Measurements from ENCODE around the gene ASAP2.

ASAP2 gene

GRCh38 chr2:9360701-9361100, 154.1 kb downstream of the ASAP2 start:
- DNase-seq (ENCODE audit: low read depth in 1 of 2, low spot score in 1 of 2): no peak
- Histone ChIP-seq H3K27ac (replicated peaks) (no peak overlapping the region), H3K27me3 (ENCODE audit: insufficient read depth, poor library complexity, severe bottlenecking) (peaks cover 5% of the 10 kb centered on the region), H3K4me3 (replicated peaks; ENCODE audit: insufficient read depth, low read length) (no peak overlapping the region)
- TF ChIP-seq SPI1 (IDR thresholded peaks at IDR 0.05; ENCODE audit: borderline replicate concordance, low read depth) (no peak), REST (IDR thresholded peaks at IDR 0.05; ENCODE audit: insufficient replicate concordance, low read depth) (no peak)

DNA sequence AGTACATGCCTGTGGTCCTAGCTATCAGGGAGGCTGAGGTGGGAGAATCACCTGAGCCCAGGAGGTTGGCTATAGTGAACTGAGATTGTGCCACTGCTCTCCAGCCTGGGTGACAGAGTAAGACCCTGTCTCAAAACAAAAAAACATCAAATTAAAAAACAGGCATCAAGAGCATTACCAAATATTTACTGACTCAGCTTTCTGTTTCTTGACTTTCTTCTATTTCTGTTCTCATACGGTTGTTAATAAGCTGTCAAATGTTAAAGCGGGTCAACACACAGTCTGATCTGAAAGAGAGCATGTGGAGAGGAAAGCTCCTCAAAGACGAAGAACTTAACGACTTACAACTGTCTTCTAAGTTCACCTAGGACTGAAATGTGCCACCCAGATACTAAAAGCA, 157.8 kb downstream of the ASAP2 start:
- DNase-seq (ENCODE audit: low read depth in 1 of 2, low spot score in 1 of 2): no peak
- TF ChIP-seq, protein P1, sequence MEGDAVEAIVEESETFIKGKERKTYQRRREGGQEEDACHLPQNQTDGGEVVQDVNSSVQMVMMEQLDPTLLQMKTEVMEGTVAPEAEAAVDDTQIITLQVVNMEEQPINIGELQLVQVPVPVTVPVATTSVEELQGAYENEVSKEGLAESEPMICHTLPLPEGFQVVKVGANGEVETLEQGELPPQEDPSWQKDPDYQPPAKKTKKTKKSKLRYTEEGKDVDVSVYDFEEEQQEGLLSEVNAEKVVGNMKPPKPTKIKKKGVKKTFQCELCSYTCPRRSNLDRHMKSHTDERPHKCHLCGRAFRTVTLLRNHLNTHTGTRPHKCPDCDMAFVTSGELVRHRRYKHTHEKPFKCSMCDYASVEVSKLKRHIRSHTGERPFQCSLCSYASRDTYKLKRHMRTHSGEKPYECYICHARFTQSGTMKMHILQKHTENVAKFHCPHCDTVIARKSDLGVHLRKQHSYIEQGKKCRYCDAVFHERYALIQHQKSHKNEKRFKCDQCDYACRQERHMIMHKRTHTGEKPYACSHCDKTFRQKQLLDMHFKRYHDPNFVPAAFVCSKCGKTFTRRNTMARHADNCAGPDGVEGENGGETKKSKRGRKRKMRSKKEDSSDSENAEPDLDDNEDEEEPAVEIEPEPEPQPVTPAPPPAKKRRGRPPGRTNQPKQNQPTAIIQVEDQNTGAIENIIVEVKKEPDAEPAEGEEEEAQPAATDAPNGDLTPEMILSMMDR (IDR thresholded peaks at IDR 0.05; ENCODE audit: insufficient read depth, low read length): no peak
- no peak for TF ChIP-seq POLR2AphosphoS5 (IDR thresholded peaks at IDR 0.05; ENCODE audit: low read depth)
- H3K27me3 ChIP-seq (ENCODE audit: insufficient read depth, poor library complexity, severe bottlenecking): peaks cover 4% of the 10 kb centered on the region
- H3K27ac ChIP-seq (replicated peaks): no peak overlapping the region
- H3K4me3 ChIP-seq (replicated peaks; ENCODE audit: insufficient read depth, low read length): no peak overlapping the region

GRCh38 chr2:9364791-9365497, 158.3 kb downstream of the ASAP2 start:
- Histone ChIP-seq H3K4me3 (replicated peaks; ENCODE audit: insufficient read depth, low read length) (no peak overlapping the region), H3K27ac (replicated peaks) (no peak overlapping the region), H3K27me3 (ENCODE audit: insufficient read depth, poor library complexity, severe bottlenecking) (peaks cover 4% of the 10 kb centered on the region)
- no peak for DNase-seq (ENCODE audit: low read depth in 1 of 2, low spot score in 1 of 2)
- no peak for TF ChIP-seq SPI1 (IDR thresholded peaks at IDR 0.05; ENCODE audit: borderline replicate concordance, low read depth)
- TF ChIP-seq, protein P1 (IDR thresholded peaks at IDR 0.05; ENCODE audit: insufficient read depth, low read length): no peak
- no peak for TF ChIP-seq GABPA (IDR thresholded peaks at IDR 0.05; ENCODE audit: low read depth)
- TF ChIP-seq REST (IDR thresholded peaks at IDR 0.05; ENCODE audit: insufficient replicate concordance, low read depth): no peak

DNA sequence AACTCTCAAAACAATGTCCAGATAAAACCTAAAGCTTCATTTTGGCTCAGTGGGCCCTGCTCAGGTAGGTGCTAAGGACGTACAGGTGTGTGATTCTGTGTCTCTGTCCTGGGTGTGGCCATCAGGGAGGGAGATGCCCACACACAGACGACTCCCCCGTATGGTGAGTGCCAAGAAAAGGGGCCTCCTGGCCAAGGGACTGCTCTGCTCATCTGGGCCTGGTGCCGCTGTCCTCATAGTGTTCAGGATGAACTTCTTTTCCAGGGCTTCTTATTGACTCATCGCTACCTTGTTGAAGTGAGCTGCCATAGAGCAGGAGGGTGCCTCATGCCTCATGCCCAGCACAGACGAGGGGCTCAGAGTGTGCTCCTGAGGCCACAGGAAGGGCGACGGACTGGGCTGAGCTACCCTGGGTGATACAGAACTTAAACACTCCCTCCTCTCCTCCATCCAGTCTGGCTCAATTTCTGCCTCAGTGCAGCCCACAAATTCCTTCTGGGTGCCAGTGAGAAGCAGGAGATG, 158.9 kb downstream of the ASAP2 start:
- no peak for DNase-seq (ENCODE audit: low read depth in 1 of 2, low spot score in 1 of 2)
- TF ChIP-seq POLR2AphosphoS5 (IDR thresholded peaks at IDR 0.05; ENCODE audit: low read depth): no peak
- H3K27me3 ChIP-seq (ENCODE audit: insufficient read depth, poor library complexity, severe bottlenecking): peaks cover 4% of the 10 kb centered on the region
- H3K27ac ChIP-seq (replicated peaks): no peak overlapping the region
- H3K4me3 ChIP-seq (replicated peaks; ENCODE audit: insufficient read depth, low read length): no peak overlapping the region

DNA sequence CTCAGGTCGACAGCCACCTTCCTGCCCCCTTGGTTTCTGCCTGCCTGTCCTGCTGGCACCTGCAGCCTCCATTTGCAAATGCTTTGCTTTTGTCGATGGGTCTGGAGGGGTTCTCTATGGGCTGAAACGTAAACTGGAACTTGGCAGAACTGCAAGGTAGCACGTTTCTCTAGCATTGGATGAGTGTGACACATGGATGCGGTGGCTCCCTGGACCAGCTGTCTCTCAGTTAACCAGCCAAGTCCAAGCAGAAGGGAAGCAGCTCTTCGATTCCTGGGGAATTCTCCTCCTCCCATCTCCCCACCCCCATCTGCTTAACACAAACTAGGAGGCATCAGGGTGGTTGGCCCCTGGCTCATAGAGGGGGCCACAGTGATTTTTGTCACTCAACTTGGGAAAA, 159.4 kb downstream of the ASAP2 start:
- H3K4me3 ChIP-seq (replicated peaks; ENCODE audit: insufficient read depth, low read length): no peak overlapping the region
- no peak for DNase-seq (ENCODE audit: low read depth in 1 of 2, low spot score in 1 of 2)
- TF ChIP-seq GABPA (IDR thresholded peaks at IDR 0.05; ENCODE audit: low read depth) (no peak), POLR2AphosphoS5 (IDR thresholded peaks at IDR 0.05; ENCODE audit: low read depth) (no peak), SPI1 (IDR thresholded peaks at IDR 0.05; ENCODE audit: borderline replicate concordance, low read depth) (no peak), REST (IDR thresholded peaks at IDR 0.05; ENCODE audit: insufficient replicate concordance, low read depth) (no peak)
- TF ChIP-seq, protein P1 (IDR thresholded peaks at IDR 0.05; ENCODE audit: insufficient read depth, low read length): no peak
- peaks cover 4% of the 10 kb centered on the region for H3K27me3 ChIP-seq (ENCODE audit: insufficient read depth, poor library complexity, severe bottlenecking)
- H3K27ac ChIP-seq (replicated peaks): no peak overlapping the region
